AG20443 (cell line): ENCODE data around the gene SLC39A9.
"Not testable (repeated sequence)": the region's sequence is repeated elsewhere in the genome, so short reads cannot be mapped to it uniquely, and the experiment has no call there.

ENCODE experiments used
- DNase-seq: peaks from one replicate; pipeline ENCODE4 v3.0.0; 2012; ENCODE audit warnings: low spot score, mixed read lengths

Gene SLC39A9

GRCh38 chr14:69478055-69478454 lies 79.6 kb downstream of the SLC39A9 start:
- not testable (repeated sequence) for DNase-seq

GRCh38 chr14:69479696-69480095 lies 81.2 kb downstream of the SLC39A9 start:
- no peak for DNase-seq

- no peak for DNase-seq
Measured at GRCh38 chr14:69480136-69480535, 81.6 kb downstream of the SLC39A9 start.

- DNase-seq, result no peak
Measured at GRCh38 chr14:69481815-69482568, 83.5 kb downstream of the SLC39A9 start.

- DNase-seq, result peak; percentile 67
Measured at GRCh38 chr14:69483765-69484443, 85.4 kb downstream of the SLC39A9 start.

GRCh38 chr14:69484444-69485314 lies 86.2 kb downstream of the SLC39A9 start, which contains the start of gene PLEKHD1:
Gene PLEKHD1, plus strand, starts transcription at chr14:69484728. Its CDS starts 238 bp downstream, at chr14:69484966.
- DNase-seq, result no peak

GRCh38 chr14:69485315-69485660 lies 86.8 kb downstream of the SLC39A9 start:
- DNase-seq, result no peak

GRCh38 chr14:69485701-69486100 lies 87.2 kb downstream of the SLC39A9 start:
- no peak for DNase-seq

- DNase-seq, result no peak
Measured at GRCh38 chr14:69487226-69487625, 88.7 kb downstream of the SLC39A9 start.

- no peak for DNase-seq
Measured at GRCh38 chr14:69487771-69488170, 89.3 kb downstream of the SLC39A9 start.

GRCh38 chr14:69489495-69489894 lies 91.0 kb downstream of the SLC39A9 start:
- DNase-seq, result no peak

GRCh38 chr14:69490219-69490918 lies 91.9 kb downstream of the SLC39A9 start:
- DNase-seq, result no peak

GRCh38 chr14:69491193-69491592 lies 92.7 kb downstream of the SLC39A9 start:
- peak; percentile 4 for DNase-seq

GRCh38 chr14:69493038-69493437 lies 94.5 kb downstream of the SLC39A9 start:
- DNase-seq, result no peak

- DNase-seq, result no peak
Measured at GRCh38 chr14:69493791-69494190, 95.3 kb downstream of the SLC39A9 start.

GRCh38 chr14:69495341-69495921 lies 96.9 kb downstream of the SLC39A9 start:
- no peak for DNase-seq

GRCh38 chr14:69497866-69498265 lies 99.4 kb downstream of the SLC39A9 start:
- DNase-seq, result not testable (repeated sequence)

GRCh38 chr14:69498286-69498685 lies 99.8 kb downstream of the SLC39A9 start:
- DNase-seq, result not testable (repeated sequence)

- no peak for DNase-seq
Measured at GRCh38 chr14:69499436-69499835, 100.9 kb downstream of the SLC39A9 start.

GRCh38 chr14:69500096-69500495 lies 101.6 kb downstream of the SLC39A9 start:
- DNase-seq, result no peak

- no peak for DNase-seq
Measured at GRCh38 chr14:69500736-69501135, 102.2 kb downstream of the SLC39A9 start.
